HepG2 (cell line): ENCODE measurements around the gene SDC3. TPM values are rescaled to one million over a fixed set of nuclear protein-coding genes. Genes with fewer than 3 reads are reported as not detected.

Source experiments
- ATAC-seq: fragments of 200-7000 bp; cut with Tn5 transposase; 3 replicates; pipeline ENCODE4 v1.9.1; 2020; ENCODE audit warnings: mild to moderate bottlenecking, moderate library complexity
- BruUV-seq: library from RNA; stranded (reverse); fragments of 400-500 nt; replicated peaks from 2 replicates; lab custom pipeline; 2021; lab: Mats Ljungman, UMichigan
- CTCF ChIA-PET: fragments of 300-600 bp; formaldehyde crosslinking; extraction: SDS; loops from one replicate; lab custom pipeline; 2021; ENCODE audit warnings: low total read pairs, inconsistent platforms, low intra/inter-chr PET ratio; lab: Yijun Ruan, JAX
- POLR2A ChIA-PET: fragments of 350-600 bp; sonication (Branson Sonifier 250); formaldehyde crosslinking; loops from one replicate; lab custom pipeline; 2020; ENCODE audit warnings: antibody characterized with exemption, inconsistent platforms; lab: Yijun Ruan, JAX
- DNase-seq: peaks from one replicate; pipeline ENCODE4 v3.0.0-alpha.2; 2015; ENCODE audit warnings: low spot score
- FAIRE-seq: peaks from 3 replicates; lab custom pipeline; 2011; peaks lifted over from hg19 to GRCh38; lab: Jason Lieb, UNC
- H2AFZ ChIP-seq: one replicate; pipeline ENCODE4 v1.6.1; 2011; ENCODE audit warnings: low read length, inconsistent platforms
- H3K27ac ChIP-seq: fragments of 300-600 bp; 3 replicates; pipeline ENCODE4 v1.8.0; 2011; ENCODE audit warnings: mixed run types, mild to moderate bottlenecking, mixed read lengths, low read length, inconsistent platforms; ENCODE audit not compliant: insufficient read depth; ENCODE audit errors: extremely low read length
- H3K27me3 ChIP-seq, 2 experiments: fragments of 200-600 bp in 1 of 2; 2 replicates in 1 of 2; 3 replicates in 1 of 2; pipeline versions ENCODE4 v1.6.0 to v1.8.0; 2011; ENCODE audit warnings: low read length in 2 of 2, mild to moderate bottlenecking in 2 of 2, moderate library complexity in 2 of 2, inconsistent platforms in 1 of 2; ENCODE audit not compliant: insufficient read depth in 2 of 2, control insufficient read depth in 1 of 2
- H3K36me3 ChIP-seq, 2 experiments: fragments of 200-600 bp in 1 of 2; replicated peaks in 1 of 2; 2 replicates in 1 of 2; 3 replicates in 1 of 2; pipeline versions ENCODE4 v1.5.1 to v1.8.0; 2011; ENCODE audit warnings: low read length in 2 of 2, inconsistent platforms in 1 of 2; ENCODE audit not compliant: insufficient read depth in 2 of 2, control insufficient read depth in 1 of 2
- H3K4me1 ChIP-seq: 2 replicates; pipeline ENCODE4 v1.5.1; 2012; ENCODE audit warnings: low read length, inconsistent platforms; ENCODE audit not compliant: insufficient read depth
- H3K4me2 ChIP-seq: 2 replicates; pipeline ENCODE4 v1.6.0; 2011; ENCODE audit warnings: low read depth, low read length, inconsistent platforms
- H3K4me3 ChIP-seq, 3 experiments: fragments of 200-600 bp in 1 of 3; sonication (generic), shearing (Covaris generic) in 1 of 3; replicated peaks in 1 of 3; 2 replicates each; pipeline ENCODE4 v1.5.1; 2011 to 2016; ENCODE audit warnings: low read length in 3 of 3, inconsistent platforms in 2 of 3, low read depth in 2 of 3, mild to moderate bottlenecking in 2 of 3, control low read depth in 1 of 3, mixed read lengths in 1 of 3; ENCODE audit not compliant: insufficient read depth in 1 of 3
- H3K79me2 ChIP-seq: one replicate; pipeline ENCODE4 v1.6.1; 2011; ENCODE audit warnings: low read length, inconsistent platforms; ENCODE audit not compliant: insufficient read depth
- H3K9ac ChIP-seq: 2 replicates; pipeline ENCODE4 v1.6.0; 2011; ENCODE audit warnings: mild to moderate bottlenecking, low read depth, low read length, inconsistent platforms; ENCODE audit not compliant: insufficient read depth
- H3K9me3 ChIP-seq: 2 replicates; pipeline ENCODE4 v1.5.1; 2012; ENCODE audit warnings: mild to moderate bottlenecking, low read length
- H4K20me1 ChIP-seq: 2 replicates; pipeline ENCODE4 v1.6.0; 2011; ENCODE audit warnings: inconsistent platforms, mild to moderate bottlenecking, low read length, moderate library complexity; ENCODE audit not compliant: insufficient read depth
- HES4 ChIP-seq: sonication (generic); formaldehyde crosslinking; IDR thresholded peaks from 2 replicates; pipeline ENCODE4 v1.9.0; 2021; ENCODE audit warnings: mild to moderate bottlenecking, missing genetic modification reagents, borderline replicate concordance
- IKZF1 ChIP-seq: fragments of 450-650 bp; IDR thresholded peaks from 2 replicates; pipeline ENCODE4 v1.7.1; 2016
- KDM5B ChIP-seq: sonication (generic); formaldehyde crosslinking; IDR thresholded peaks from 2 replicates; pipeline ENCODE4 v1.4.0; 2020; ENCODE audit warnings: missing genetic modification reagents, mild to moderate bottlenecking, borderline replicate concordance
- LBX2 ChIP-seq: sonication (generic); formaldehyde crosslinking; IDR thresholded peaks from 2 replicates; pipeline ENCODE4 v1.5.0; 2020; ENCODE audit warnings: missing genetic modification reagents, mild to moderate bottlenecking, borderline replicate concordance
- MBD4 ChIP-seq: IDR thresholded peaks from 2 replicates; pipeline ENCODE4 v1.6.1; 2012; ENCODE audit warnings: low read length, inconsistent platforms, borderline replicate concordance
- PCBP1 ChIP-seq: fragments of 200-400 bp; formaldehyde crosslinking; IDR thresholded peaks from 2 replicates; pipeline ENCODE4 v1.6.1; 2017; ENCODE audit warnings: mild to moderate bottlenecking, low read depth, low read length, borderline replicate concordance
- PLRG1 ChIP-seq: fragments of 450-650 bp; conservative IDR thresholded peaks from 2 replicates; pipeline ENCODE4 v1.6.1; 2016
- SMAD9 ChIP-seq: sonication (generic); formaldehyde crosslinking; IDR thresholded peaks from 2 replicates; pipeline ENCODE4 v1.5.1; 2020; ENCODE audit warnings: mild to moderate bottlenecking, missing genetic modification reagents
- ZBTB40 ChIP-seq, 2 experiments: fragments of 450-650 bp in 1 of 2; sonication (generic) in 1 of 2; formaldehyde crosslinking in 1 of 2; IDR thresholded peaks; 2 replicates each; pipeline versions ENCODE4 v1.6.1 to v1.8.0; 2016 to 2022; ENCODE audit warnings: antibody characterized with exemption in 1 of 2, mild to moderate bottlenecking in 1 of 2, missing genetic modification reagents in 1 of 2
- ZFP36 ChIP-seq: fragments of 150-350 bp; IDR thresholded peaks from 2 replicates; pipeline ENCODE4 v1.6.1; 2018; ENCODE audit warnings: borderline replicate concordance, low read length, low read depth; ENCODE audit not compliant: partially characterized antibody
- ZFP41 ChIP-seq: sonication (generic); formaldehyde crosslinking; IDR thresholded peaks from 2 replicates; pipeline ENCODE4 v1.4.0; 2020; ENCODE audit warnings: mild to moderate bottlenecking, missing genetic modification reagents, borderline replicate concordance
- ZFP91 ChIP-seq: sonication (generic); formaldehyde crosslinking; IDR thresholded peaks from 2 replicates; pipeline ENCODE4 v1.9.0; 2022; ENCODE audit warnings: missing genetic modification reagents, mild to moderate bottlenecking, borderline replicate concordance
- ZNF20 ChIP-seq: sonication (generic); formaldehyde crosslinking; IDR thresholded peaks from 2 replicates; pipeline ENCODE4 v1.4.0; 2020; ENCODE audit warnings: mild to moderate bottlenecking, moderate library complexity, missing genetic modification reagents
- ZNF660 ChIP-seq: sonication (generic); formaldehyde crosslinking; IDR thresholded peaks from 2 replicates; pipeline ENCODE4 v1.5.1; 2020; ENCODE audit warnings: mild to moderate bottlenecking, low read depth, missing genetic modification reagents, borderline replicate concordance
- WGBS: methylation state at CpG from one replicate; pipeline ENCODE4 v1.1.6; 2017; ENCODE audit warnings: low lambda C conversion rate; 5-methylcytosine and 5-hydroxymethylcytosine counted together
- in situ Hi-C: cut with HindIII; loops from 2 replicates; pipeline ENCODE4 v1.10.0; 2017; ENCODE audit warnings: low pct_unique_long_range_greater_than_20kb; ENCODE audit not compliant: extremely low pct_ligation_motif_present
- intact Hi-C: fragments of 100-400 bp; cut with micrococcal nuclease; formaldehyde crosslinking; loops from one replicate; pipeline ENCODE4 v1.10.0; 2022; ENCODE audit not compliant: unreplicated experiment
- polyA plus RNA-seq, 8 experiments: library from polyadenylated mRNA; depleted of rRNA in 3 of 8; stranded (reverse) in 7 of 8; unstranded in 1 of 8; fragments of >200 nt; fragmentation: Illumina TruSeq in 4 of 8; extraction: Trizol in 4 of 8; gene quantifications; 2 replicates each; pipeline versions ENCODE4 v1.2.1 to v1.2.3, GENCODE V29; 2011 to 2016; ENCODE audit warnings: low read depth in 4 of 8, missing spikeins in 1 of 8, mixed read lengths in 1 of 8; ENCODE audit not compliant: insufficient read depth in 1 of 8
- total RNA-seq, 5 experiments: library from RNA; depleted of rRNA; stranded (reverse); fragments of >200 nt; fragmentation: Illumina TruSeq; extraction: Trizol; gene quantifications; 2 replicates each; pipeline ENCODE4 v1.2.3, GENCODE V29; 2016; ENCODE audit warnings: low read depth in 1 of 5

The SDC3 gene
- total and polyA plus RNA-seq, 2 of the 13 experiments (the other 11 are each of a cell fraction or from before 2014, with no cell fraction given): 0.49 to 0.84 TPM

GRCh38 chr1:30870035-30870434 lies 38.5 kb downstream of the SDC3 start:
- Histone ChIP-seq H3K4me2 (no peak overlapping the region), H3K9ac (no peak overlapping the region), H3K4me3 (no peak overlapping the region), H3K36me3 (no peaks in the 10 kb centered on the region), H4K20me1 (no peaks in the 10 kb centered on the region), H3K4me1 (no peaks in the 10 kb centered on the region), H3K79me2 (no peaks in the 10 kb centered on the region), H2AFZ (no peak overlapping the region), H3K27ac (no peak overlapping the region), H3K9me3 (no peaks in the 10 kb centered on the region), H3K27me3 (peaks cover 0 to 2% of the 10 kb centered on the region in 2 experiments; a peak in 1 of 5 replicates)
- TF ChIP-seq PLRG1 (no peak), ZNF20 (CRISPR knock-in tag) (no peak), SMAD9 (CRISPR knock-in tag) (no peak), ZFP36 (no peak), ZNF660 (CRISPR knock-in tag) (no peak), HES4 (CRISPR knock-in tag) (no peak), IKZF1 (no peak), ZFP91 (CRISPR knock-in tag) (no peak), ZBTB40 (IDR thresholded peaks at IDR 0.05) (no peak), ZBTB40 (CRISPR knock-in tag; IDR thresholded peaks at IDR 0.05) (no peak), KDM5B (no peak), ZFP41 (CRISPR knock-in tag) (no peak), PCBP1 (no peak), LBX2 (no peak), MBD4 (no peak)
- in situ Hi-C loops: no loop called here
- no CpG with 5 or more reads among the region's 3 CpGs for WGBS
- ATAC-seq: no peak; the same call in 2 of the 3 replicates
- DNase-seq: no peak
- no TSS peak for BruUV-seq
- intact Hi-C loops: no loop called here
- CTCF ChIA-PET: no interaction called here
- POLR2A ChIA-PET: no interaction called here
- FAIRE-seq: no peak
